ENCODE results near the gene EID3.
"Not testable (repeated sequence)": the region's sequence is repeated elsewhere in the genome, so short reads cannot be mapped to it uniquely, and the experiment has no call there.

EID3 gene

DNA sequence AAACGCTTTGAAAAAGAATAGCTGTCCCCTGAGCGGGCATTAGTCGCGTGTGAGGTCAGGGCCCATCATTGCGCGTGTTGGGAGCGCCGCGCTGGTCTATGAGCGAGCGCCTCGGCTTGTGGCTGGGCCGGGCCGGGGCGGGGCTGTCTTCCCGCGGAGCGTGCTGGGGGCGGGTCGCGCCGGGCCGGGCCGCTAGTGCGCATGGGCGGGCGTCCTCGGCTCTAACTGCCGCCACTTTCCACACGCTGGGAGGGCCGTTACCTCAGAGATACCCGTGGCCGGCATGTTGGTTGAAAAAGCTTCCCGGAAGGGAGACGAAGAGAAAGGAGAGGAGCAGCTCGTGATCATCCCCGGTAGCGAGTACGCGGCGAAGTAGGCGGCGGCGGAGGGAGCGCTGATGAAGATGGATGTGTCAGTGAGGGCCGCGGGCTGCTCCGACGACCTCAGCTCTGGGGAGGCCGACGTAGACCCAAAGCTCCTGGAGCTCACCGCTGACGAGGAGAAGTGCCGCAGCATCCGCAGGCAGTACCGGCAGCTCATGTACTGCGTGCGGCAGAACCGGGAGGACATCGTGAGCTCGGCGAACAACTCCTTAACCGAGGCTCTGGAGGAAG, at the start of gene EID3:
Gene EID3, plus strand, starts transcription at position 202 of the 614 bp plus-strand sequence. Its CDS starts 196 bp downstream, at position 398.
- peak; percentile 89 for DNase-seq (ENCODE audit: low read depth)

DNA sequence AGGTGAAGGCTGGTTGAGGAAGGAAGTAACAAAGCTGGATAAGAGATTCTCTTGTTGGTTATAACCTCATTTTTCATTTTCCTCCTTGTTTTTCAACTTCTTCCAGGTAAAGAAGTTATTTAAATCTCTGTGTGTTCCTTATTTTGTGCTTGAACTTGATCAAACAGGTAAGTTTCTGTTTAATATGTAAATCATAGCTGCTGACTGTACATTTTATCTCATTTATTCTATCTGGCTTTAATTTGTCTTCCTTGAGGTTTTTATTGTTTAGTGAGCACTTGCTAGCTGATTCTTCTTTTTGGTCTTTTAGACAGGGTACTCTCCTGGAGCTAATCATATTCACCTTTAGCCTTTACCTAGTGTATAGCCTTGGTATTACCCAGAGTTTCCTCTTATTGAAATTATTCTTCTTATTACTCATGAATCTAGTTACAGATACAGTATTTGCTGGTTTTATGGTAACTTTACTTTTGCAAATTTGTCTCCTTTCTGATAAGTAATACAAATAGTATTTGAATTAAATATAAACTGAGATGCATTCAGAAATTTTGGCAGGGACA, 45.5 kb upstream of the EID3 start:
- DNase-seq (ENCODE audit: low read depth): no peak

DNA sequence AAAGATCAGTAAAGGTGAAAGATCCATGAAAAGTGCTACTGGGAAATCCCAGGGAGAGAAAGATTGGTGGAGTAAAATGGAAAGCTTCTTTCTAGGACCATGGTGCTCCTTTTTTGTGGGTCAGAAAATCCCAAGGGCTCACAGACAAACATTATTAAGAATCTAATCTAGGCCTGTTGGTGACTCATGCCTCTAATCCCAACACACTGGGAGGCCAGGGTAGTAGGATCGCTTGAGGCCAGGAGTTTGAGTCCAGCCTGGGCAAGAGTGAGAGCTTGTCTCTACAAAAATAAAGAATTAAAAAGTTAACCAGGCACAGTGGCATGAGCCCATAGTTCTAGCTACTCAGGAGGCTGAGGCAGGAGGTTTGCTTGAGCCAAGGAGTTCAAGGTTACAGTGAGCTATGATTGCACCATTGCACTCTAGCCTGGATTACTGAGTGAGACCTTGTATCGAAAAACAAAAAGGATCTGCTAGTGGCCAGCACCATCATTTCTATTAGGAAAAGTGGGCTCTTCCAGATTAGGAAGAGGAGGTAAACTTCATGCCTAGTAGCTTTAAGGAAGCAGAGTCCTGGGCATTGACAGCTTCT, 45.0 kb upstream of the EID3 start:
- DNase-seq (ENCODE audit: low read depth): no peak

DNA sequence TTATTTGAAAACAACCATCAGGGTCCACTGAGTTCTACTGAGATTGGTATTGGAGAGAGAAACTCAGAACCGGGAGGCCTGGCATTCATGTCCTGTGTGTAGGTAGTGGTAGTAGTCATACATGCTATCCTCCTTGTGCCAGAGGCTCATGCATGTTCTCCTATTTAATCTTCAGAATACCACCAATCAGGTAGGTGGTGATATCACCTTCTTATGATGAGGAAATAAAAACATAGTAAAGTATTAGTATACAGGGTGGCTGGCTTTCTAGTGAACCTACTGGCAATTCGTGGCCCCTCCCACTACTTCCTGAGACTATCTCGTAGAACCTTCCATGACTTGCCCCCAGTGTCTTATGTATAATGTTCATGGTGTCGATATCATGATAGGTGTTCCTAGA, 40.5 kb upstream of the EID3 start:
- DNase-seq (ENCODE audit: low read depth): no peak

DNA sequence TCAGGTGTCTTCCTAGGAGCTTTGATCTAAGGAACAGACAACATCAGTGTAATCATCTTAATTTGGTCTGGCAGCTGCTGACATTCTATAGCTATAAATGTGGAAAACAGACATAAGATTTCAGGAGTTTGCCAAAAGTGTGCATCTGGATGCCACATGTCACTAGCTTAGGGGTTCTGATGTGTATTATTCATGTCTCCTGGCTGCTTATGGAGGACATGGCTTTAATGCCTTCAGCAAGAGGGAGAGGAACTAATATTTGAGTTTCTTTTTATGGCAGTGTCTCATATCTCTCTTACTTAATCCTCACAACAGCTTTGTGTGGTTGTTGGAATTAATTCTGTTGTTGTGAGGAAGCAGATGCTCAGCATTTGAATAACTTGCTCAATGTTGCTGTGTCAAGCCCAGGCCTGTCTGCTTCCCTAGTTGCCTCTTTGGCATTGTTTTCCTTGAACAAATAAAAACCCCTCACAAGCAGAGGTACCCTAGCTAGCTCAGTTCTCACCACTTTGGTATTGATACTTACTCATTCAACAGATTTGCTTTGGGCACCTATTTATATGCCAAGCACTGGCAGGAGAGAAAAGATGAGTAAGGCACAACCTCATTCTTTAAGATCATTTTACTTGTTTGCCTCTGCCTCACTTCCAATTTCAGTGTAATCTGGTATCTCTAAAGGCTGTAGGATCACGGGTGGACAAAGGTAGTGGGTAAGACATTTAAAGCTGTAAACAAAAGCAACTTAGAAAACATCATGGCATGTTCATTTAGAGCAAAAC, 39.8 kb upstream of the EID3 start:
- peak; percentile 81 for DNase-seq (ENCODE audit: low read depth)

DNA sequence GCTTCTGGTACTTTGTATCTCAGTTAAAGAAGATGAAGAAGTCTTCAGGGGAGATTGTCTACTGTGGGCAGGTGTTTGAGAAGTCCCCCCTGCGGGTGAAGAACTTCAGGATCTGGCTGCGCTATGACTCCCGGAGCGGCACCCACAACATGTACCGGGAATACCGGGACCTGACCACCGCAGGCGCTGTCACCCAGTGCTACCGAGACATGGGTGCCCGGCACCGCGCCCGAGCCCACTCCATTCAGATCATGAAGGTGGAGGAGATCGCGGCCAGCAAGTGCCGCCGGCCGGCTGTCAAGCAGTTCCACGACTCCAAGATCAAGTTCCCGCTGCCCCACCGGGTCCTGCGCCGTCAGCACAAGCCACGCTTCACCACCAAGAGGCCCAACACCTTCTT, 38.1 kb upstream of the EID3 start:
- not testable (repeated sequence) for DNase-seq (ENCODE audit: low read depth)

DNA sequence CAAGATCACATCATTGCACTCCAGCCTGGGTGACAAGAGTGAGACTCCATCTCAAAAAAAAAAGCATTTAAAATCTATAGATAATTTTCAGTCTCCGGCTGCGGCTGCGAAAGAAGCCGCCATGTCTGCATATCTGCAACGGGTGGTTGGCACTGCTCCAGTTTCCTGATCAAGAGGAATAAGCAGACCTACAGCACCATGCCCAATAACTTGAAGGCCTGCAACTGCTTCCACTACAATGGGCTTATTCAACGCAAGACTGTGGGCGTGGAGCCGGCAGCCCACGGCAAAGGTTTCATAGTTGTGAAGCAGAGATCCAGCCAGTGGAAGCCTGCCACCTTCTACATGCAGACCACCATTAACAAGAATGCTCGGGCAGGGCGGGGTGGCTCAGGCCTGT, 30.6 kb upstream of the EID3 start:
- no peak for DNase-seq (ENCODE audit: low read depth)

DNA sequence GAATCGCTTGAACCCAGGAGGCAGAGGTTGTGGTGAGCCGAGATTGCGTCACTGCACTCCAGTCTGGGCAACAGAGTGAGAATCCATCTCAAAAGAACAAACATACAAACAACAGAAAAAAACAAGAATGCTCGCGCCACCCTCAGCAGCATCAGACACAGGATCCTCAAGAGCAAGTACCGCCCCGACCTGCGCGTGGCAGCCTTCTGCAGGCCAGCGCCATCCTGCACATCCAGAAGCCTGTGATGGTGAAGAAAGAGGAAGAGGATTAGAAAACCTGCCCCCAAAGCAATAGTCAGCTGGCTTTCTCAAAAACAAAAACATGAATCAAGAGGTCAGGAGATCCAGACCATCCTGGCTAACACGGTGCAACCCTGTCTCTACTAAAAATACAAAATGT, 30.0 kb upstream of the EID3 start:
- no peak for DNase-seq (ENCODE audit: low read depth)

DNA sequence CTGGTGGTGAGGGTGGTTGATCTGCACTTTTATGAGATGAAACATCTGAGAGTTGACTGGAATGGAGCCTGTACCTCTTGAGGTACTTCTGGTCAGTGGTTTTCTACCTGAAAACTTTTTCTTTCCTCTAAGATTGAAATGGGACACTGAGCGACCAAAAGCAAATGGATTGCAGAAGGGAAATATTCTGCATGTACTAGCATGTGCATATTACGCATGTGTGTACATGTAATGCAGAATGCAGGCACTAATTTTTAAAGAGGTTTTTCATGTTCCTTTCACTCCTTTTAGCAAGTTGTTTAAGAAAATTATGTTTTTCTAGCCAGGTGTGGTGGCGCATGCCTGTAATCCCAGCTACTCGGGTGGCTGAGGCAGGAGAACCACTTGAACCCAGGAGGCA, 28.7 kb upstream of the EID3 start:
- no peak for DNase-seq (ENCODE audit: low read depth)

DNA sequence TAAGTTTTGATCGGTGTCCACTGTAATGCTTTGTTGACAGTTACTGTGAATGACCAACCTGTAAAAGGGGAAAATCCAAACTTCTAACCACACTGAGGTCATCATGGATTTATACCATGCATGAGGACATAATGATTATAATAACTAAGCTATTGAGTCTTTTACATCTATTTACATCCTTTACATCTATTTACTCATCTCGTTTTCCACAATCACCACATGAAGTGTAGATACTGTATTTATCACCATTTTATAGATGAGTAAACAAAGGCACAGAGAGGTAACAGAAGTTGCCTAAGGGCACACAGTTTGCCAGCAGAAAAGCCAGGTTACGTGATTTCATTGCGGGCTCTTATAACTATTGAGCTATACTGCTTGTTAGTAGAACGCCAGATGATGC, 27.9 kb upstream of the EID3 start:
- no peak for DNase-seq (ENCODE audit: low read depth)

DNA sequence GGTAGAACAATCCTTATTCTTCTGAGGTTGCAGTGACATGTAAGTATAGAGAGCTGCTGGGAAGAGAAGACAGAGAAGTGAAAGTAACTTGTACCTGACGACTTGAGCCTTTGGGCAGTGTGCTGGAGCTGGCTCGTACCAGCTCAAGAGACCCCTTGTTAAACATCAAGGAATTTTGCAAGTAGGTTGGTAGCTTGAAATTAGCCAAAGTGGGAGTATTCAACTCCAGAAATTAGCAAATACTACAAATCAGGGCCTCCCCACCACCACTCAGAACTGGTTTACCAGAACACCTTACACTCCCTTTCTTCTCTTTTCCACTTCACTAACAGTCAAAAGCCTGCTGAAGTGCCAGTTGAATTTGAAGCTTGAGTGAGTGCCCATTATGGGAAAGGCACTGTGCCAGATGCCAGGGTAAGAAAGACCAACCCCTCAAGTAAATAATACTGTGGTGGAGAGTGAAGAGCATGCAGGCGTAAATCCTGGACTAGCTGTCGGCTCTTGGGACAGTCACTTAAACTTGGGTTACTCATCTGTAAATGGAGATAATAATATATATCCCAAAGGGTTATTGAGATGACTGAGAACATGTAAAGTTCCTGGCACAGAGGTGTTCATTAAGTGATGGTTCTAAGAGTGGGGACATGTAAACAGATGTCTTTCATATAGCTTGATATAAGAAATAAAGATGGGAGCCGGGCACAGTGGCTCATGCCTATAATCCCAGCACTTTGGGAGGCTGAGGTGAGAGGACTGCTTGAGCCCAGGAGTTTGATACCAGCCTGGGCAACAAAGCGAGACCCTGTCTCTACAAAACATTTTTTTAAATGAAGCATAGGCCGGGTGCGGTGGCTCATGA, 27.0 kb upstream of the EID3 start:
- no peak for DNase-seq (ENCODE audit: low read depth)

DNA sequence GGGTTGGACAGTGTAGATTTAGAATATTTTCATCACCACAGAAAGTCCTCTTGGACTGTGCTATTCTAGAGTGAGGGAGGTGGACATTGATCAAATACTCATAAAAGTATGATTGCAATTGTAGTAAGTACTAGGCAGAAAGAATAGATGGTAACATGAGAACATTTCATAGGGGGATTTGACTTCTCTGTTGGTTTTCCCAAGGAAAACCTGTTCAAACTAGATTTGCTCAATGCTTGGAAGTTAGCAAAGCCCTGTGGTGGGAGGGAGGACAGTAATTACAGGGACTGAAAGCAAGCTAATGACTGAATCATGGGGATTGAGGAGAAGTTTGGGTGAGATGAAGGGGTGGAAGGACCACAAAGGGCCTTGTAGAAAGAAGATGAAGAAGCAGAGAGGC, 24.4 kb upstream of the EID3 start:
- DNase-seq (ENCODE audit: low read depth): peak; percentile 27

DNA sequence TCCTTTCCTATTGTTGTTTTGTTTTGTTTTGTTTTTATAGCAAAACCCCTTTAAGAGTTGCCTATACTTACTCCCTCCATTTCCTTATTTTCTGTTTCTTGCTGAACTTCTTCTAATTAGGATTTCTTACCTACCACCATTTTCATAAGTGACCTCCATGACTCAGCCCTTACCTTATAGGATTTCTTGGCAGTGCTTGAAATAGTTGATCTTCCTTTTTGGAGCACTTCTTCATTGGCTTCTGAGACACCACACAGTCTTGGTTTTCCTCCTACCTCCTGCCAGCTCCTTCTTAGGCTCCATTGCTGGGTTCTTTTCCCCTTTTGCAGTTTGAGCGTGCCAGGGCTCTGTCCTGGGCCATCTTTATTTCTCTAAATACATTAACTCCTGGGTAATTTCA, 23.4 kb upstream of the EID3 start:
- DNase-seq (ENCODE audit: low read depth): peak; percentile 15

DNA sequence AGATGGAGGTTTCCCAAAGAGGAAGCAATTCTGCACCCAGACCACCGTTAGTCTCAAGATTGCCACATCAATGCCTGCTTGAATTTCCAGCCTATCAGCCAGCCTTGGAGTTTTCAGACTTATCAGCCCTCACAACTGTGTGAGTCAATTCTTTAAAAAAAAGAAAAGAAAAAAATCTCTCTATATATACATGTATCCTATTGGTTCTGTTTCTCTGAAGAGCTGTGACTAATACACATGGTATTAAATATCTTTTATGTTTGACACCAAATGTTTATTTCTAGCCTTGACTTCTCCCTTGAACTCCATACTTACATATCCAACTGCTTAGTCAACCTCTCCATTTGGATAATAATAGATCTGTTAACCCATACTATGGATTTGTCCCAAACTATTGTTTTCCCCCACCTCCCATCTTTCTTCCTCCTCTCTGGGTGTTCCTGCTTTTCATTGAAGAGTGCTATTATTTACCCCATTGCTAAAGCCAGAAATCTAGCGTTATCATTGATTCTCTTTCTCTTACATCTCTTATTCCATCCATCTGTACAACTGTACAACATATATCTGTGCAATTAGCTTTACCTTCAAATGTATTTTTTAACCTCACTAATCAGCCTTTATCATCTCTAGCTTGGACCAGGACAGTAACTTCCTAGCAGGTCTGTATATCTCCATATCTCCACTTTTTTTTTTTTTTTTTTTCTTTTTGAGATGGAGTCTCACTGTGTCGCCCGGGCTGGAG, 22.7 kb upstream of the EID3 start:
- peak; percentile 96 for DNase-seq (ENCODE audit: low read depth)

DNA sequence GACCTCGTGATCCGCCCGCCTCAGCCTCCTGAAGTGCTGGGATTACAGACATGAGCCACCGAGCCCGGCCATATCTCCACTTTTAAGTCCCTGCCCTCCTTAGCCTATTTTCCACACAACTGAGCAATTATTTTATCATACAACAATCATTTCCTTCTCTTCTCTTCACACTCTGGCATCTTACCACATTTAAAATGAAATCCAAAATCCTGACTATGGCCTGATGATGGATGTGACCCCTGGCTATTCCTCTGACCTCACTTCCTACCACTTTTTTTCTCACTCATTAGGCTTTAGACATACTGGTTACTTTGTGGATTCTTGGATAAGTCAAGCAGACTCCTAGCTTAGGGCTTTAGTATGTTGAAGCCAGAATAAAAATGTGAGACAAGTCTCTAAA, 21.9 kb upstream of the EID3 start:
- peak; percentile 72 for DNase-seq (ENCODE audit: low read depth)

DNA sequence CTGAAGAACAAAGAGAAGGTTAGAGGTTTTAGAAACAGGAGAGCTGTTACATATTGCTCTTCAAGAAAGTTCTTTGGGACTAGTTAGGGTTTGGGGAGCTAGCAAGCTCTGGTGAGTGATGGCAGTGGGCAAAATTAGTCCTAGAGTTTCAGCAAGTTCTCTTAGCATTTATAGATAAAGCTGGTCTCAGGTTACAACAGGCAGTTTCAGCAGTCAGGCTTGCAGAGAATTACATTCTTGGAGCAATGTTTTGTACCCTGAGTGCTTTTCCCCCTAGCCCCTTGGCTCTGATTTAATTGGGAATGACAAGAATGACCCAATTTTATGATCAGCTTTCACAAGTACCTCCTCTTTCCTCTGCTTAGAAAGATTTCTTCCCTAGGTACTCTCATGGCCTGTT, 21.4 kb upstream of the EID3 start:
- peak; percentile 83 for DNase-seq (ENCODE audit: low read depth)

DNA sequence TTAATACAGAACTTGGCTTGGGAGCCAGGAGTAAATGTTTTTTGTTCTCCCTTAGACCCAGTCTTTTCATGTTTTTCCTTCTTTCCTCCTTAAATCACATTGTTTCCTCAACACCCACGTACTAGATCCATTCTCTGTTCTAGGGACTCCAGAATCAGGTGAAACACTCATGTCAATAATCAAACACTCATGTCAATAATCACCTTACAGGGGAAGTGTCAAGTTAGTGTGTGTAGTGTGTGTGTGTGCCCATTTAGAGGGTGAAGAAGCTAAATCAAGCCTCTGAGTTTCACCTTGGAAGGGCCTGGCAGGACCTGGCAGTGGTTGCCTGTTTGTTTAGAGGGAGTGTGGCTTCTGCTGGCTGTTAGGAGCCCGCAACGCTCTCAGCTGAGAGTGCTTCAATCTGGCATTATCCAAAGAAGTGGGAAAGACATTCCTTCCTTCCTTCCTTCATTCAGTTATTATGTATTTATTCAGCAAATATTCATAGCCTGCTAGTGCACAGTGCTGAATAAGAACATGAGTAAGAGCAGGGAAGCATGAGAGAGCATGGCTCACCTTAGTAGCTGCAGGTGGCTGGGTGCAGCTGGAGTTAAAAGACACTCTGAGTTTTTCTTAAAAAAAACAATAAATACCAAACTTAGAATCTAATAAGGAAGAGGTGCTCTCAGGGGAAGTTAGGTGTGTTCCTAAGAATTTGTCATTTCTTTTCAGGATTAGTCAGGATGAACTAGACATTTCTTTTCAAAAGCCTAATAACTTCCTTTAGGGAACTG, 17.6 kb upstream of the EID3 start:
- peak; percentile 55 for DNase-seq (ENCODE audit: low read depth)

DNA sequence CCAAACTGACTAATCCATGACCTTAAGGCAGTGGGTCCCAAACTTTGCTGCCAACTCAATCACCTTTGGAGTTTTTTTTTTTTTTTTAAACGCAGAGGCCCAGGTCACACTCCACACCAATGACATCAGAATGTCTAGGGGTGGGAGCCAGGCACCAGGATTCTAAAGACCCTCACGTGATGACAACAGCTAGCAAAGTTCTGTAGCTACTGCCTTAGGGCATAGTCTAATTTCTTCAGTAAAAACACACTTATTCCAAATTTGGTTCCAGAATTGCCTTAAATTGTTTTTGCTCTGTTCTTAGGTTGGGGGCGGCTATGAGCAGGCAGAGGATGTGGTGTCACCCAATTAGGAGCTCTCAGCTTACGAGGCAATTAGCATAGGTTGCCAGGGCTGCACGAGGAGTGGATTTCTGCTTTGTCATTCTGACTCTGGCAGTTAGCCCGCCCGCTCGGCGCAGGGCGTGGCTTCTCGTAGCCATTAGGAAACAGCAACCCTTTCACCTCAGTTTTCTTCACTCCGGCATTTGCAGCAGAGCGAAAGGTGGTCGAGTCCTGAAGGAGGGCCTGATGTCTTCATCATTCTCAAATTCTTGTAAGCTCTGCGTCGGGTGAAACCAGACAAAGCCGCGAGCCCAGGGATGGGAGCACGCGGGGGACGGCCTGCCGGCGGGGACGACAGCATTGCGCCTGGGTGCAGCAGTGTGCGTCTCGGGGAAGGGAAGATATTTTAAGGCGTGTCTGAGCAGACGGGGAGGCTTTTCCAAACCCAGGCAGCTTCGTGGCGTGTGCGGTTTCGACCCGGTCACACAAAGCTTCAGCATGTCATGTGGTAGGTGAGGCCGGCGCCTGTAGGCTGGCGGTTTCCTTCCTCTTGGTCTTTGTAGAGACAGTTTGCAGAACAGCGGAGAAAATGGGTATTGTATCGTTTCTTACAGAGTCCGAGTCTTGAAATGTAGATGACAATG, 16.7 kb upstream of the EID3 start:
- peak; percentile 99 for DNase-seq (ENCODE audit: low read depth)

DNA sequence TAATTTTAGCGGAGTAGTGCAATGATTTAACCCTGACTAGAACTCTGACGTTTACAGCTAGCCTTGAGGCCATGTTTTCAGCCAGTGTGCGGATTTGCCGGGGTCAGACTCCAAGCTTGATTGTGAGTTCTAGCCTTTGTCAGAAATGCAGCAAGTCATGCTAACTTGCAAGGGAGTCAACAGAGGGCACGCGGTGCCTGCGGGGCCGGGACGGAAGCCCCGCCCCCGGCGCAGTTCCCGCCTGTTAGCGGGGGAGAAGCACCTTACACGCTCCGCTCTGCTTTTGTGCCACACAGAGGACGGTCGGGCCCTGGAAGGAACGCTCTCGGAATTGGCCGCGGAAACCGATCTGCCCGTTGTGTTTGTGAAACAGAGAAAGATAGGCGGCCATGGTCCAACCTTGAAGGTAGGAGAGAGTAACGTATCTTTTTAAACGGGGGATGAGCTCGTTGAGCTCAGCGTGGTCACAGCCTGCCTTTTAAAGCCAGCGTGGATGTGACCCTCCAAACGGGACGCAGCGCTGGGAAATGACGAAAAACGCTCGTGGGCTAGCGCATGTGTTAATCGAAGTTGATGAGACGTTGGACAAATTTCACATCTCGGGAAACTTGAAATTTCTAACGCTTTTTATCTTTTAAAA, 14.8 kb upstream of the EID3 start:
- DNase-seq (ENCODE audit: low read depth): peak; percentile 84

Measured in EH (cell line).